Measurements from ENCODE around the gene GOLGA8M.
"Not testable (repeated sequence)": the region's sequence is repeated elsewhere in the genome, so short reads cannot be mapped to it uniquely, and the experiment has no call there.

The GOLGA8M gene

GRCh38 chr15:28712270-28712669 is at the start of gene GOLGA8M:
Gene GOLGA8M (minus strand): TSS chr15:28712421. CDS start chr15:28712323, 98 bp downstream.
- not testable (repeated sequence) for DNase-seq

- not testable (repeated sequence) for DNase-seq
These were observed 30.7 kb upstream of the GOLGA8M start for GRCh38 chr15:28742890-28743289.

GRCh38 chr15:28738590-28739292 is 26.5 kb upstream of the GOLGA8M start:
- not testable (repeated sequence) for DNase-seq

GRCh38 chr15:28738200-28738561 is 26.0 kb upstream of the GOLGA8M start:
- DNase-seq: not testable (repeated sequence)

- DNase-seq: peak; percentile 38
These were observed 25.4 kb upstream of the GOLGA8M start for GRCh38 chr15:28737521-28738199.

GRCh38 chr15:28728061-28728460 is 15.8 kb upstream of the GOLGA8M start:
- DNase-seq: not testable (repeated sequence)

GRCh38 chr15:28727026-28727425 is 14.8 kb upstream of the GOLGA8M start:
- not testable (repeated sequence) for DNase-seq

- DNase-seq: no peak
These were observed 13.9 kb upstream of the GOLGA8M start for GRCh38 chr15:28726102-28726501.

GRCh38 chr15:28725556-28725955 is 13.3 kb upstream of the GOLGA8M start:
- no peak for DNase-seq

GRCh38 chr15:28723986-28724385 is 11.8 kb upstream of the GOLGA8M start:
- not testable (repeated sequence) for DNase-seq

- DNase-seq: not testable (repeated sequence)
These were observed 7.4 kb upstream of the GOLGA8M start for GRCh38 chr15:28719626-28720025.

GRCh38 chr15:28718576-28718975 is 6.4 kb upstream of the GOLGA8M start:
- DNase-seq: not testable (repeated sequence)

GRCh38 chr15:28714176-28714575 is 2.0 kb upstream of the GOLGA8M start:
- DNase-seq: not testable (repeated sequence)

- DNase-seq: not testable (repeated sequence)
These were observed 8.3 kb downstream of the GOLGA8M start for GRCh38 chr15:28703927-28704326.

GRCh38 chr15:28702427-28702826 is 9.8 kb downstream of the GOLGA8M start:
- DNase-seq: not testable (repeated sequence)

- not testable (repeated sequence) for DNase-seq
These were observed 18.0 kb downstream of the GOLGA8M start for GRCh38 chr15:28694006-28694751.

- DNase-seq: not testable (repeated sequence)
These were observed 19.2 kb downstream of the GOLGA8M start for GRCh38 chr15:28693021-28693420.

GRCh38 chr15:28673533-28673932 is 38.7 kb downstream of the GOLGA8M start:
- not testable (repeated sequence) for DNase-seq

GRCh38 chr15:28672122-28672521 is 40.1 kb downstream of the GOLGA8M start:
- not testable (repeated sequence) for DNase-seq

GRCh38 chr15:28666402-28666801 is 45.8 kb downstream of the GOLGA8M start:
- not testable (repeated sequence) for DNase-seq

GRCh38 chr15:28664575-28664974 is 47.6 kb downstream of the GOLGA8M start:
- not testable (repeated sequence) for DNase-seq

GRCh38 chr15:28663717-28664116 is 48.5 kb downstream of the GOLGA8M start:
- DNase-seq: not testable (repeated sequence)

GRCh38 chr15:28660750-28661149 is 51.5 kb downstream of the GOLGA8M start:
- not testable (repeated sequence) for DNase-seq

- not testable (repeated sequence) for DNase-seq
These were observed 56.2 kb downstream of the GOLGA8M start for GRCh38 chr15:28656018-28656360.
